ENCODE results near the gene BCAS1.

BCAS1 gene

DNA sequence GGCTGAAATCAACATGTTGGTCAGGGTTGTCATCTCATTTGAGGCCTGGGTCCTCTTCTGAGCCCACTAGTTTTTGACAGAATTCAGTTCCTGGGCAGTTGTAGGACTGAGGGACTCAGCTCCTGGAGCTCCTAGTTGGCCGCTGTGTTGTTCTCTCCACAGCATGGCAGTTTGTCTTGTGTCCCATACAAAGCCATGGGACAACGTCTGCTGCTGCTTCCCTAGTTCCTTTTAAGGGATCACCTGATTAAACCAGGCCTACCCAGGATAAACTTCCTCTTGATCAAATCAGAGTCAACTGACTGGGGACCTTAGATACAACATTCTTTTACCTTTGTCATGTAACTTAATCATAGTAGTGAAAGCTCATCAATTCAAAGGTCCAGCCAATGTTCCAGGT lies 141.0 kb downstream of the BCAS1 start:
- TF ChIP-seq CREB1 (IDR thresholded peaks at IDR 0.05; ENCODE audit: low read depth) (no peak), CEBPB (IDR thresholded peaks at IDR 0.05) (no peak), EGR1 (IDR thresholded peaks at IDR 0.05) (no peak), TCF12 (IDR thresholded peaks at IDR 0.05; ENCODE audit: low read depth) (no peak), REST (IDR thresholded peaks at IDR 0.05; ENCODE audit: low read depth) (no peak), TEAD4 (IDR thresholded peaks at IDR 0.05) (no peak), EP300 (IDR thresholded peaks at IDR 0.05; ENCODE audit: borderline replicate concordance) (no peak), ZBTB7A (IDR thresholded peaks at IDR 0.05; ENCODE audit: low read depth) (no peak), RAD21 (IDR thresholded peaks at IDR 0.05; ENCODE audit: low read depth) (no peak)
- TF ChIP-seq, protein P1, sequence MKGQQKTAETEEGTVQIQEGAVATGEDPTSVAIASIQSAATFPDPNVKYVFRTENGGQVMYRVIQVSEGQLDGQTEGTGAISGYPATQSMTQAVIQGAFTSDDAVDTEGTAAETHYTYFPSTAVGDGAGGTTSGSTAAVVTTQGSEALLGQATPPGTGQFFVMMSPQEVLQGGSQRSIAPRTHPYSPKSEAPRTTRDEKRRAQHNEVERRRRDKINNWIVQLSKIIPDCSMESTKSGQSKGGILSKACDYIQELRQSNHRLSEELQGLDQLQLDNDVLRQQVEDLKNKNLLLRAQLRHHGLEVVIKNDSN (IDR thresholded peaks at IDR 0.05), result no peak
- TF ChIP-seq, protein P2, sequence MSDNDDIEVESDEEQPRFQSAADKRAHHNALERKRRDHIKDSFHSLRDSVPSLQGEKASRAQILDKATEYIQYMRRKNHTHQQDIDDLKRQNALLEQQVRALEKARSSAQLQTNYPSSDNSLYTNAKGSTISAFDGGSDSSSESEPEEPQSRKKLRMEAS (IDR thresholded peaks at IDR 0.05), result no peak

GRCh38 chr20:53927990-53928389 lies 142.4 kb downstream of the BCAS1 start:
- no peak for TF ChIP-seq CREB1 (IDR thresholded peaks at IDR 0.05; ENCODE audit: low read depth)
- TF ChIP-seq ZBTB7A (IDR thresholded peaks at IDR 0.05; ENCODE audit: low read depth), result no peak
- TF ChIP-seq EP300 (IDR thresholded peaks at IDR 0.05; ENCODE audit: borderline replicate concordance), result no peak
- no peak for TF ChIP-seq FOXM1 (IDR thresholded peaks at IDR 0.05; ENCODE audit: borderline replicate concordance, low read depth)
- no peak for TF ChIP-seq TAF1 (IDR thresholded peaks at IDR 0.05; ENCODE audit: low read depth)
- no peak for TF ChIP-seq NFIC (IDR thresholded peaks at IDR 0.05)

DNA sequence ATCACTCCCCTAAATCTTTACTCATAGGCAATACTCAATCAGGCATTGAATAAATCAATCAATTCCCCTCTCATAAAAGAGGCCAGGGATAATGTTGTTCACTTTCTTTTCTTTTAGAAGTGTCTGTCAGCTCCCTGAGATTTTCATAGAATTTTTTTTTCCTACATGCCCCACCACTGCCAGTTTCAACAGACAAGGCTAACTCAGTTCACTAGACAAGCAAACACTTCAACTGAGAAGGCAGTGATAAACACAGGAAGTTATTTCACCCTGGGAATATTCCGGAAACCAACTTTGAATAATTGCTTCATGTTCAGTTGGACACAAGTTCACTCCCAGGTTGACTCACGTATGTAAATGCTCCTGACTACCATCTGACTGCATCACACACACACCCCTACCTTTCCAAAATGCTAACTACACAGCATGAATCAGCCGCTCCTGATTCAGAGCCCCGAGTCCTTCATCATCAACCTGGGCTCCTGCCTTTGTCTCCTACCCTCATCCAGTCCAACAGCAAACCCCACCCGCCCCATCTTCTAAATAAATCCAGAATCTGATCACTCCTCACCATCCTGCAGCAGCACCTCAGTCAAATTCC lies 143.9 kb downstream of the BCAS1 start:
- TF ChIP-seq FOXM1 (IDR thresholded peaks at IDR 0.05; ENCODE audit: borderline replicate concordance, low read depth), result no peak
- TF ChIP-seq CREB1 (IDR thresholded peaks at IDR 0.05; ENCODE audit: low read depth), result no peak
- no peak for TF ChIP-seq ZBTB7A (IDR thresholded peaks at IDR 0.05; ENCODE audit: low read depth)
- no peak for TF ChIP-seq TCF12 (IDR thresholded peaks at IDR 0.05; ENCODE audit: low read depth)
- TF ChIP-seq CEBPB (IDR thresholded peaks at IDR 0.05), result 0 out of 2 replicates have a peak, but pooled peaks have one; percentile 3
- TF ChIP-seq REST (IDR thresholded peaks at IDR 0.05; ENCODE audit: low read depth), result no peak
- no peak for TF ChIP-seq EP300 (IDR thresholded peaks at IDR 0.05; ENCODE audit: borderline replicate concordance)
- TF ChIP-seq RAD21 (IDR thresholded peaks at IDR 0.05; ENCODE audit: low read depth), result no peak

- TF ChIP-seq NFIC (IDR thresholded peaks at IDR 0.05) (no peak), TCF12 (IDR thresholded peaks at IDR 0.05; ENCODE audit: low read depth) (no peak), CEBPB (IDR thresholded peaks at IDR 0.05) (no peak), TAF1 (IDR thresholded peaks at IDR 0.05; ENCODE audit: low read depth) (no peak), CREB1 (IDR thresholded peaks at IDR 0.05; ENCODE audit: low read depth) (no peak), FOXM1 (IDR thresholded peaks at IDR 0.05; ENCODE audit: borderline replicate concordance, low read depth) (no peak), REST (IDR thresholded peaks at IDR 0.05; ENCODE audit: low read depth) (no peak), TEAD4 (IDR thresholded peaks at IDR 0.05) (no peak), YY1 (IDR thresholded peaks at IDR 0.05; ENCODE audit: low read depth) (no peak), RAD21 (IDR thresholded peaks at IDR 0.05; ENCODE audit: low read depth) (no peak), EGR1 (IDR thresholded peaks at IDR 0.05) (no peak), EP300 (IDR thresholded peaks at IDR 0.05; ENCODE audit: borderline replicate concordance) (no peak), ZBTB7A (IDR thresholded peaks at IDR 0.05; ENCODE audit: low read depth) (no peak)
- TF ChIP-seq, protein P2 (IDR thresholded peaks at IDR 0.05), result no peak
- TF ChIP-seq, protein P1 (IDR thresholded peaks at IDR 0.05), result no peak
Observed at GRCh38 chr20:53925651-53926401, 144.6 kb downstream of the BCAS1 start.
